ENCODE data around the gene TYRP1. TPM values are rescaled to one million over a fixed set of nuclear protein-coding genes. Genes with fewer than 3 reads are reported as not detected.

TYRP1 gene
- total and polyA plus RNA-seq, 4 experiments from 2014 or later: not detected

GRCh38 chr9:12696931-12697622 lies 3.9 kb downstream of the TYRP1 start:
- ChIA-PET CTCF (ENCODE audit: partially characterized antibody) (interaction anchor here (0.5 kb wide), 1 partner anchor 922 kb away, joined by 3 read pairs; no protein-coding TSS in a partner anchor), POLR2A (ENCODE audit: partially characterized antibody) (no interaction called here)
- Histone ChIP-seq H3K27ac (ENCODE audit: low read depth, low read length) (no peak overlapping the region), H3K36me3 (ENCODE audit: insufficient read depth, low read length) (no peaks in the 10 kb centered on the region), H3K4me3 (ENCODE audit: low read length in 2 of 2) (no peak overlapping the region), H3K4me1 (ENCODE audit: insufficient read depth, low read length) (no peaks in the 10 kb centered on the region), H3K27me3 (ENCODE audit: insufficient read depth, low read length) (no peaks in the 10 kb centered on the region), H3K9me3 (ENCODE audit: control insufficient read depth in 1 of 2, low read length in 2 of 2) (peaks cover 0 to 6% of the 10 kb centered on the region in 2 donors)
- intact Hi-C loops (cut with micrococcal nuclease): no loop called here
- no peak for DNase-seq
- no peak overlapping the region for H3K27ac Mint-ChIP-seq
- peaks cover 3 to 35% (median 12%) of the 10 kb centered on the region in 8 donors for H3K9me3 Mint-ChIP-seq
- no peaks in the 10 kb centered on the region for H3K27me3 Mint-ChIP-seq
- H3K4me1 Mint-ChIP-seq: no peaks in the 10 kb centered on the region
- no peaks in the 10 kb centered on the region for H3K36me3 Mint-ChIP-seq
- H3K4me3 Mint-ChIP-seq: no peak overlapping the region

GRCh38 chr9:12697719-12698118 lies 4.5 kb downstream of the TYRP1 start:
- DNase-seq: no peak
- no peaks in the 10 kb centered on the region for H3K27me3 ChIP-seq (ENCODE audit: insufficient read depth, low read length)
- H3K9me3 Mint-ChIP-seq: peaks cover 3 to 32% (median 14%) of the 10 kb centered on the region in 8 donors
- H3K36me3 ChIP-seq (ENCODE audit: insufficient read depth, low read length): no peaks in the 10 kb centered on the region
- H3K9me3 ChIP-seq (ENCODE audit: control insufficient read depth in 1 of 2, low read length in 2 of 2): peaks cover 0 to 6% of the 10 kb centered on the region in 2 donors
- no peak overlapping the region for H3K27ac Mint-ChIP-seq
- ChIA-PET POLR2A (ENCODE audit: partially characterized antibody) (no interaction called here), CTCF (ENCODE audit: partially characterized antibody) (no interaction called here)
- no peaks in the 10 kb centered on the region for H3K4me1 Mint-ChIP-seq
- H3K36me3 Mint-ChIP-seq: no peaks in the 10 kb centered on the region
- intact Hi-C loops (cut with micrococcal nuclease): no loop called here
- H3K4me1 ChIP-seq (ENCODE audit: insufficient read depth, low read length): no peaks in the 10 kb centered on the region
- H3K27ac ChIP-seq (ENCODE audit: low read depth, low read length): no peak overlapping the region
- no peak overlapping the region for H3K4me3 Mint-ChIP-seq
- H3K4me3 ChIP-seq (ENCODE audit: low read length in 2 of 2): no peak overlapping the region
- H3K27me3 Mint-ChIP-seq: no peaks in the 10 kb centered on the region

- H3K27me3 Mint-ChIP-seq: no peaks in the 10 kb centered on the region
- intact Hi-C loops (cut with micrococcal nuclease): no loop called here
Observed at GRCh38 chr9:12698266-12698665, 5.1 kb downstream of the TYRP1 start.

GRCh38 chr9:12698986-12699385 lies 5.8 kb downstream of the TYRP1 start:
- Histone ChIP-seq H3K4me3 (ENCODE audit: low read length in 2 of 2) (no peak overlapping the region), H3K27ac (ENCODE audit: low read depth, low read length) (no peak overlapping the region), H3K27me3 (ENCODE audit: insufficient read depth, low read length) (no peaks in the 10 kb centered on the region), H3K9me3 (ENCODE audit: control insufficient read depth in 1 of 2, low read length in 2 of 2) (peaks cover 0 to 7% of the 10 kb centered on the region in 2 donors), H3K36me3 (ENCODE audit: insufficient read depth, low read length) (no peaks in the 10 kb centered on the region), H3K4me1 (ENCODE audit: insufficient read depth, low read length) (no peaks in the 10 kb centered on the region)
- ChIA-PET CTCF (ENCODE audit: partially characterized antibody) (no interaction called here), POLR2A (ENCODE audit: partially characterized antibody) (no interaction called here)
- peaks cover 3 to 27% (median 8%) of the 10 kb centered on the region in 8 donors for H3K9me3 Mint-ChIP-seq
- H3K36me3 Mint-ChIP-seq: no peaks in the 10 kb centered on the region
- no peak overlapping the region for H3K4me3 Mint-ChIP-seq
- no peaks in the 10 kb centered on the region for H3K27me3 Mint-ChIP-seq
- intact Hi-C loops (cut with micrococcal nuclease): no loop called here
- no peak overlapping the region for H3K27ac Mint-ChIP-seq
- no peak for DNase-seq
- no peaks in the 10 kb centered on the region for H3K4me1 Mint-ChIP-seq

More at GRCh38 chr9:12698266-12698665, 5.1 kb downstream of the TYRP1 start:
- no peaks in the 10 kb centered on the region for H3K4me1 Mint-ChIP-seq
- H3K27me3 ChIP-seq (ENCODE audit: insufficient read depth, low read length): no peaks in the 10 kb centered on the region
- POLR2A ChIA-PET (ENCODE audit: partially characterized antibody): no interaction called here
- peaks cover 0 to 6% of the 10 kb centered on the region in 2 donors for H3K9me3 ChIP-seq (ENCODE audit: control insufficient read depth in 1 of 2, low read length in 2 of 2)
- no peaks in the 10 kb centered on the region for H3K36me3 Mint-ChIP-seq
- no peak overlapping the region for H3K27ac Mint-ChIP-seq
- no peak overlapping the region for H3K4me3 Mint-ChIP-seq
- CTCF ChIA-PET (ENCODE audit: partially characterized antibody): no interaction called here
- H3K27ac ChIP-seq (ENCODE audit: low read depth, low read length): no peak overlapping the region
- no peaks in the 10 kb centered on the region for H3K4me1 ChIP-seq (ENCODE audit: insufficient read depth, low read length)
- no peaks in the 10 kb centered on the region for H3K36me3 ChIP-seq (ENCODE audit: insufficient read depth, low read length)
- peaks cover 3 to 30% (median 10%) of the 10 kb centered on the region in 8 donors for H3K9me3 Mint-ChIP-seq
- DNase-seq: no peak
- H3K4me3 ChIP-seq (ENCODE audit: low read length in 2 of 2): no peak overlapping the region

GRCh38 chr9:12699529-12699928 lies 6.3 kb downstream of the TYRP1 start:
- CTCF ChIA-PET (ENCODE audit: partially characterized antibody): no interaction called here
- no peaks in the 10 kb centered on the region for H3K27me3 Mint-ChIP-seq
- Histone ChIP-seq H3K27me3 (ENCODE audit: insufficient read depth, low read length) (no peaks in the 10 kb centered on the region), H3K27ac (ENCODE audit: low read depth, low read length) (no peak overlapping the region), H3K36me3 (ENCODE audit: insufficient read depth, low read length) (no peaks in the 10 kb centered on the region), H3K4me3 (ENCODE audit: low read length in 2 of 2) (no peak overlapping the region), H3K4me1 (ENCODE audit: insufficient read depth, low read length) (no peaks in the 10 kb centered on the region), H3K9me3 (ENCODE audit: control insufficient read depth in 1 of 2, low read length in 2 of 2) (peaks cover 0 to 13% of the 10 kb centered on the region in 2 donors)
- no peak overlapping the region for H3K27ac Mint-ChIP-seq
- no peaks in the 10 kb centered on the region for H3K4me1 Mint-ChIP-seq
- peaks cover 3 to 25% (median 8%) of the 10 kb centered on the region in 8 donors for H3K9me3 Mint-ChIP-seq
- no peak overlapping the region for H3K4me3 Mint-ChIP-seq
- intact Hi-C loops (cut with micrococcal nuclease): no loop called here
- DNase-seq: no peak
- POLR2A ChIA-PET (ENCODE audit: partially characterized antibody): no interaction called here
- H3K36me3 Mint-ChIP-seq: no peaks in the 10 kb centered on the region

GRCh38 chr9:12701126-12701525 lies 7.9 kb downstream of the TYRP1 start:
- no peaks in the 10 kb centered on the region for H3K36me3 Mint-ChIP-seq
- no peaks in the 10 kb centered on the region for H3K27me3 ChIP-seq (ENCODE audit: insufficient read depth, low read length)
- DNase-seq: no peak
- H3K4me3 ChIP-seq (ENCODE audit: low read length in 2 of 2): no peak overlapping the region
- H3K4me1 Mint-ChIP-seq: no peaks in the 10 kb centered on the region
- H3K4me3 Mint-ChIP-seq: no peak overlapping the region
- no peak overlapping the region for H3K27ac Mint-ChIP-seq
- H3K9me3 Mint-ChIP-seq: peaks cover 3 to 22% (median 8%) of the 10 kb centered on the region in 8 donors
- no peak overlapping the region for H3K27ac ChIP-seq (ENCODE audit: low read depth, low read length)
- ChIA-PET CTCF (ENCODE audit: partially characterized antibody) (no interaction called here), POLR2A (ENCODE audit: partially characterized antibody) (no interaction called here)
- no peaks in the 10 kb centered on the region for H3K36me3 ChIP-seq (ENCODE audit: insufficient read depth, low read length)
- peaks cover 0 to 13% of the 10 kb centered on the region in 2 donors for H3K9me3 ChIP-seq (ENCODE audit: control insufficient read depth in 1 of 2, low read length in 2 of 2)
- H3K4me1 ChIP-seq (ENCODE audit: insufficient read depth, low read length): no peaks in the 10 kb centered on the region
- H3K27me3 Mint-ChIP-seq: no peaks in the 10 kb centered on the region
- intact Hi-C loops (cut with micrococcal nuclease): no loop called here

GRCh38 chr9:12702160-12702758 lies 9.1 kb downstream of the TYRP1 start:
- Histone ChIP-seq H3K27ac (ENCODE audit: low read depth, low read length) (no peak overlapping the region), H3K9me3 (ENCODE audit: control insufficient read depth in 1 of 2, low read length in 2 of 2) (peaks cover 0 to 10% of the 10 kb centered on the region in 2 donors), H3K4me1 (ENCODE audit: insufficient read depth, low read length) (no peaks in the 10 kb centered on the region), H3K27me3 (ENCODE audit: insufficient read depth, low read length) (no peaks in the 10 kb centered on the region), H3K36me3 (ENCODE audit: insufficient read depth, low read length) (no peaks in the 10 kb centered on the region), H3K4me3 (ENCODE audit: low read length in 2 of 2) (no peak overlapping the region)
- Mint-ChIP-seq H3K4me3 (no peak overlapping the region), H3K36me3 (no peaks in the 10 kb centered on the region), H3K9me3 (peaks cover 1 to 19% (median 8%) of the 10 kb centered on the region in 8 donors), H3K27me3 (no peaks in the 10 kb centered on the region), H3K4me1 (no peaks in the 10 kb centered on the region), H3K27ac (no peak overlapping the region)
- ChIA-PET POLR2A (ENCODE audit: partially characterized antibody) (no interaction called here), CTCF (ENCODE audit: partially characterized antibody) (no interaction called here)
- intact Hi-C loops (cut with micrococcal nuclease): no loop called here
- DNase-seq: no peak
